ENCODE results near the gene SFSWAP. TPM values are rescaled to one million over a fixed set of nuclear protein-coding genes. Genes with fewer than 3 reads are reported as not detected.
A peak's percentile ranks its signal among the peaks of the same experiment; 100 is the strongest.

SFSWAP gene
- polyA plus RNA-seq, 2 donors = 20.8 to 27.9 TPM

GRCh38 chr12:131826097-131826928 is 115.4 kb downstream of the SFSWAP start:
- 79 to 80% methylated on average over 23 of the region's 23 CpGs for WGBS, 2 donors
- H3K27me3 ChIP-seq (ENCODE audit: control insufficient read depth in 1 of 2, insufficient read depth in 2 of 2, low read length in 2 of 2) = peaks cover 0 to 3% of the 10 kb centered on the region in 2 donors
- no peak overlapping the region for H3K4me3 ChIP-seq (ENCODE audit: low read depth in 1 of 2, low read length in 2 of 2)
- no peaks in the 10 kb centered on the region for H3K9me3 ChIP-seq (ENCODE audit: control insufficient read depth in 2 of 2, insufficient read depth in 1 of 2, low read depth in 1 of 2, low read length in 1 of 2)
- H3K36me3 ChIP-seq (ENCODE audit: control insufficient read depth in 2 of 2, insufficient read depth in 2 of 2, low read length in 1 of 2) = no peaks in the 10 kb centered on the region
- H3K4me1 ChIP-seq (ENCODE audit: control insufficient read depth in 2 of 2, insufficient read depth in 2 of 2, low read length in 1 of 2) = peaks cover 4 to 7% of the 10 kb centered on the region in 2 donors
- H3K27ac ChIP-seq (ENCODE audit: low read depth in 2 of 2, low read length in 1 of 2) = no peak overlapping the region

- no peaks in the 10 kb centered on the region for H3K9me3 ChIP-seq (ENCODE audit: control insufficient read depth in 2 of 2, insufficient read depth in 1 of 2, low read depth in 1 of 2, low read length in 1 of 2)
- 1% methylated on average over 49 to 86 of the region's 86 CpGs for WGBS, 2 donors
- no peak within 1 kb of the TSS for H3K27ac ChIP-seq (ENCODE audit: low read depth in 2 of 2, low read length in 1 of 2)
- no peaks in the 10 kb centered on the region for H3K36me3 ChIP-seq (ENCODE audit: control insufficient read depth in 2 of 2, insufficient read depth in 2 of 2, low read length in 1 of 2)
- peak within 1 kb of the TSS; percentile 40 to 53 for H3K4me3 ChIP-seq (ENCODE audit: low read depth in 1 of 2, low read length in 2 of 2)
- H3K4me1 ChIP-seq (ENCODE audit: control insufficient read depth in 2 of 2, insufficient read depth in 2 of 2, low read length in 1 of 2) = peaks cover 6 to 18% of the 10 kb centered on the region in 2 donors
- peaks cover 0 to 3% of the 10 kb centered on the region in 2 donors for H3K27me3 ChIP-seq (ENCODE audit: control insufficient read depth in 1 of 2, insufficient read depth in 2 of 2, low read length in 2 of 2)
Measured at GRCh38 chr12:131827961-131828534, 117.2 kb downstream of the SFSWAP start, which contains the start of gene MMP17. Gene MMP17, plus strand, starts transcription at chr12:131828393. Its CDS starts 102 bp downstream, at chr12:131828495.

- peaks cover 0 to 3% of the 10 kb centered on the region in 2 donors for H3K27me3 ChIP-seq (ENCODE audit: control insufficient read depth in 1 of 2, insufficient read depth in 2 of 2, low read length in 2 of 2)
- H3K4me1 ChIP-seq (ENCODE audit: control insufficient read depth in 2 of 2, insufficient read depth in 2 of 2, low read length in 1 of 2) = peaks cover 6 to 19% of the 10 kb centered on the region in 2 donors
Measured at GRCh38 chr12:131828671-131829355, 117.9 kb downstream of the SFSWAP start.

GRCh38 chr12:131829356-131829747 is 118.5 kb downstream of the SFSWAP start:
- WGBS, 2 donors = 6% methylated on average over 26 to 27 of the region's 27 CpGs
- Histone ChIP-seq H3K4me3 (ENCODE audit: low read depth in 1 of 2, low read length in 2 of 2) (peak overlapping the region; percentile 40 to 53), H3K36me3 (ENCODE audit: control insufficient read depth in 2 of 2, insufficient read depth in 2 of 2, low read length in 1 of 2) (no peaks in the 10 kb centered on the region), H3K27me3 (ENCODE audit: control insufficient read depth in 1 of 2, insufficient read depth in 2 of 2, low read length in 2 of 2) (peaks cover 0 to 3% of the 10 kb centered on the region in 2 donors), H3K27ac (ENCODE audit: low read depth in 2 of 2, low read length in 1 of 2) (no peak overlapping the region), H3K4me1 (ENCODE audit: control insufficient read depth in 2 of 2, insufficient read depth in 2 of 2, low read length in 1 of 2) (peaks cover 6 to 19% of the 10 kb centered on the region in 2 donors), H3K9me3 (ENCODE audit: control insufficient read depth in 2 of 2, insufficient read depth in 1 of 2, low read depth in 1 of 2, low read length in 1 of 2) (no peaks in the 10 kb centered on the region)

More at GRCh38 chr12:131828671-131829355, 117.9 kb downstream of the SFSWAP start:
- Histone ChIP-seq H3K36me3 (ENCODE audit: control insufficient read depth in 2 of 2, insufficient read depth in 2 of 2, low read length in 1 of 2) (no peaks in the 10 kb centered on the region), H3K9me3 (ENCODE audit: control insufficient read depth in 2 of 2, insufficient read depth in 1 of 2, low read depth in 1 of 2, low read length in 1 of 2) (no peaks in the 10 kb centered on the region), H3K4me3 (ENCODE audit: low read depth in 1 of 2, low read length in 2 of 2) (peak overlapping the region; percentile 40 to 53), H3K27ac (ENCODE audit: low read depth in 2 of 2, low read length in 1 of 2) (no peak overlapping the region)
- 1 to 2% methylated on average over 38 to 64 of the region's 64 CpGs for WGBS, 2 donors

GRCh38 chr12:131829791-131830334 is 119.0 kb downstream of the SFSWAP start:
- H3K36me3 ChIP-seq (ENCODE audit: control insufficient read depth in 2 of 2, insufficient read depth in 2 of 2, low read length in 1 of 2) = no peaks in the 10 kb centered on the region
- peaks cover 0 to 3% of the 10 kb centered on the region in 2 donors for H3K27me3 ChIP-seq (ENCODE audit: control insufficient read depth in 1 of 2, insufficient read depth in 2 of 2, low read length in 2 of 2)
- WGBS, 2 donors = 11 to 12% methylated on average over 28 of the region's 28 CpGs
- no peaks in the 10 kb centered on the region for H3K9me3 ChIP-seq (ENCODE audit: control insufficient read depth in 2 of 2, insufficient read depth in 1 of 2, low read depth in 1 of 2, low read length in 1 of 2)
- peak overlapping the region in 1 of 2 donors; percentile 58 for H3K27ac ChIP-seq (ENCODE audit: low read depth in 2 of 2, low read length in 1 of 2)
- H3K4me3 ChIP-seq (ENCODE audit: low read depth in 1 of 2, low read length in 2 of 2) = peak overlapping the region; percentile 35 to 53
- peaks cover 6 to 19% of the 10 kb centered on the region in 2 donors for H3K4me1 ChIP-seq (ENCODE audit: control insufficient read depth in 2 of 2, insufficient read depth in 2 of 2, low read length in 1 of 2)

GRCh38 chr12:131830335-131830913 is 119.5 kb downstream of the SFSWAP start:
- H3K4me3 ChIP-seq (ENCODE audit: low read depth in 1 of 2, low read length in 2 of 2) = peak overlapping the region; percentile 35 to 53
- no peaks in the 10 kb centered on the region for H3K36me3 ChIP-seq (ENCODE audit: control insufficient read depth in 2 of 2, insufficient read depth in 2 of 2, low read length in 1 of 2)
- H3K27ac ChIP-seq (ENCODE audit: low read depth in 2 of 2, low read length in 1 of 2) = peak overlapping the region; percentile 8 to 58
- H3K27me3 ChIP-seq (ENCODE audit: control insufficient read depth in 1 of 2, insufficient read depth in 2 of 2, low read length in 2 of 2) = peaks cover 0 to 3% of the 10 kb centered on the region in 2 donors
- 1% methylated on average over 44 to 50 of the region's 50 CpGs for WGBS, 2 donors
- no peaks in the 10 kb centered on the region for H3K9me3 ChIP-seq (ENCODE audit: control insufficient read depth in 2 of 2, insufficient read depth in 1 of 2, low read depth in 1 of 2, low read length in 1 of 2)
- H3K4me1 ChIP-seq (ENCODE audit: control insufficient read depth in 2 of 2, insufficient read depth in 2 of 2, low read length in 1 of 2) = peaks cover 6 to 20% of the 10 kb centered on the region in 2 donors

- peak overlapping the region; percentile 35 to 53 for H3K4me3 ChIP-seq (ENCODE audit: low read depth in 1 of 2, low read length in 2 of 2)
- H3K27me3 ChIP-seq (ENCODE audit: control insufficient read depth in 1 of 2, insufficient read depth in 2 of 2, low read length in 2 of 2) = peaks cover 0 to 3% of the 10 kb centered on the region in 2 donors
- H3K36me3 ChIP-seq (ENCODE audit: control insufficient read depth in 2 of 2, insufficient read depth in 2 of 2, low read length in 1 of 2) = no peaks in the 10 kb centered on the region
- peak overlapping the region; percentile 8 to 11 for H3K27ac ChIP-seq (ENCODE audit: low read depth in 2 of 2, low read length in 1 of 2)
- WGBS, 2 donors = 2 to 3% methylated on average over 27 to 33 of the region's 33 CpGs
- H3K4me1 ChIP-seq (ENCODE audit: control insufficient read depth in 2 of 2, insufficient read depth in 2 of 2, low read length in 1 of 2) = peaks cover 6 to 20% of the 10 kb centered on the region in 2 donors
- H3K9me3 ChIP-seq (ENCODE audit: control insufficient read depth in 2 of 2, insufficient read depth in 1 of 2, low read depth in 1 of 2, low read length in 1 of 2) = no peaks in the 10 kb centered on the region
Measured at GRCh38 chr12:131830914-131831571, 120.2 kb downstream of the SFSWAP start.

- H3K27ac ChIP-seq (ENCODE audit: low read depth in 2 of 2, low read length in 1 of 2) = peak overlapping the region; percentile 8 to 11
- peaks cover 0 to 3% of the 10 kb centered on the region in 2 donors for H3K27me3 ChIP-seq (ENCODE audit: control insufficient read depth in 1 of 2, insufficient read depth in 2 of 2, low read length in 2 of 2)
- no peaks in the 10 kb centered on the region for H3K9me3 ChIP-seq (ENCODE audit: control insufficient read depth in 2 of 2, insufficient read depth in 1 of 2, low read depth in 1 of 2, low read length in 1 of 2)
- no peaks in the 10 kb centered on the region for H3K36me3 ChIP-seq (ENCODE audit: control insufficient read depth in 2 of 2, insufficient read depth in 2 of 2, low read length in 1 of 2)
- WGBS, 2 donors = 28 to 36% methylated on average over 16 of the region's 16 CpGs
- H3K4me1 ChIP-seq (ENCODE audit: control insufficient read depth in 2 of 2, insufficient read depth in 2 of 2, low read length in 1 of 2) = peaks cover 6 to 20% of the 10 kb centered on the region in 2 donors
- peak overlapping the region; percentile 29 to 53 for H3K4me3 ChIP-seq (ENCODE audit: low read depth in 1 of 2, low read length in 2 of 2)
Measured at GRCh38 chr12:131831635-131832041, 120.7 kb downstream of the SFSWAP start.

Data from esophagus (tissue), 2 donors.